Mucosa of descending colon (tissue), 3 donors: ENCODE data around the gene LDHA. TPM values are rescaled to one million over a fixed set of nuclear protein-coding genes. Genes with fewer than 3 reads are reported as not detected.

ENCODE experiments used
- ATAC-seq: fragments of 200-7000 bp; cut with Tn5 transposase; one replicate; pipeline ENCODE4 v1.9.1; 2020; ENCODE audit warnings: mild to moderate bottlenecking, moderate library complexity
- DNase-seq, 3 donors: peaks; one replicate each; pipeline ENCODE4 v3.0.0-alpha.2; 2020
- H3K36me3 ChIP-seq: fragments of 200-600 bp; one replicate; pipeline ENCODE4 v1.8.0; 2021; ENCODE audit warnings: low read depth, mild to moderate bottlenecking
- H3K4me1 ChIP-seq: fragments of 200-600 bp; one replicate; pipeline ENCODE4 v1.8.0; 2021; ENCODE audit warnings: low read depth, mild to moderate bottlenecking
- H3K4me3 ChIP-seq: fragments of 200-600 bp; one replicate; pipeline ENCODE4 v1.8.0; 2021; ENCODE audit warnings: mild to moderate bottlenecking
- H3K9me3 ChIP-seq: fragments of 200-600 bp; one replicate; pipeline ENCODE4 v1.8.0; 2021; ENCODE audit warnings: mild to moderate bottlenecking
- intact Hi-C, 2 donors: fragments of 100-400 bp; cut with DNase I in 1 of 2; cut with micrococcal nuclease in 1 of 2; formaldehyde crosslinking; loops; one replicate each; pipeline versions ENCODE4 v1.11.0 to v1.11.1; 2022; cut with DNase I, micrococcal nuclease
- total RNA-seq, 3 donors: library from RNA; stranded (reverse); fragmentation: NEBNext Ultra II Directional in 2 of 3; extraction: Animal tissue kit (Norgen Biotek cat#: 25700) in 2 of 3; gene quantifications; one replicate each; pipeline versions ENCODE4 v1.2.1 to v1.2.4, GENCODE V29; 2021 to 2023
- TF ChIP-seq, protein P1 (sequence below): fragments of 200-600 bp; IDR thresholded peaks from one replicate; pipeline ENCODE4 v1.8.0; 2022; ENCODE audit warnings: antibody characterized with exemption, mild to moderate bottlenecking
- donor health status: DM: no; HTN: no; CAD: no; lungs with moderate emphysema.
- donor health status: DM: no; HTN: no; CAD: no.
- donor health status: DM: no; HTN: yes; CAD: no.

The LDHA gene
- total RNA-seq, 3 donors from 2014 or later = 453 to 504 (median 462) TPM

DNA sequence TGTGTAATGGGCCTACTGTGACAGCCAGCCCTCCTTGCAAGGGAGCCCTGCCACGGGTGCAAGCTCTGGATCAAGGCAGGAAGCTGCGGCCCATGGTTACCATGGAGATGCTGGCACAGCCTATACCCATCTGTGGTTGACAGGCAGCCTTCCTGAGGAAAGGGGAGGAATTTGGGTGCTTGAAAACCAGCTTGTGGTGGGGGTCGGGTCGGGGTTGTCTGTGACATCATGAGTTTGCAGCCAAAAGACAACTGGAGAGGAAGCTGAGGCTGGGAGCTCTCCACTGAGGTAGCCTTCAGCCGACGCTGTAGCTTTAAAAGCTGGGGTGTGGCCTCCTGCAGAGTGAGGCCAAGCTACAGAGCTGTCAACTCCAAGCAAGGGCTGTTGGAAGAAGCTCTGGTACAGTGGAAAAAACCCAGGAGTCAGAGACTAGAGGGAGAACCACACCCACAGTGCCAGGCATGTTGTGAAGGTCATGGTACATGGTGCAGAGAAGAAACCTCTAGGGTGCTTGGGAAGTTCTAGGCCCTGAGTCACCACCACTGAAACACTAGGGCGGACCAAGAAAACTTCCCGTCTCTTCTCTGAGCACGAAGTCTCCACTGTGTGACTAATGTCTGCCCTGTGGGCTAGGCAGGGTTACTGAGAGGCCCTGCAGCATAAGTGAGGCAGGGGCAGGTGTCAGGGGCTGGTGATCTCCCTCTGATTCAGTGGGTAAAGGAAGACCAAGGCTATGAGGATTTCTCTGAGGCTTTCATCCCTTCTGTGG is 10.8 kb upstream of the LDHA start:
- no peak overlapping the region for H3K4me3 ChIP-seq
- TF ChIP-seq, protein P1, sequence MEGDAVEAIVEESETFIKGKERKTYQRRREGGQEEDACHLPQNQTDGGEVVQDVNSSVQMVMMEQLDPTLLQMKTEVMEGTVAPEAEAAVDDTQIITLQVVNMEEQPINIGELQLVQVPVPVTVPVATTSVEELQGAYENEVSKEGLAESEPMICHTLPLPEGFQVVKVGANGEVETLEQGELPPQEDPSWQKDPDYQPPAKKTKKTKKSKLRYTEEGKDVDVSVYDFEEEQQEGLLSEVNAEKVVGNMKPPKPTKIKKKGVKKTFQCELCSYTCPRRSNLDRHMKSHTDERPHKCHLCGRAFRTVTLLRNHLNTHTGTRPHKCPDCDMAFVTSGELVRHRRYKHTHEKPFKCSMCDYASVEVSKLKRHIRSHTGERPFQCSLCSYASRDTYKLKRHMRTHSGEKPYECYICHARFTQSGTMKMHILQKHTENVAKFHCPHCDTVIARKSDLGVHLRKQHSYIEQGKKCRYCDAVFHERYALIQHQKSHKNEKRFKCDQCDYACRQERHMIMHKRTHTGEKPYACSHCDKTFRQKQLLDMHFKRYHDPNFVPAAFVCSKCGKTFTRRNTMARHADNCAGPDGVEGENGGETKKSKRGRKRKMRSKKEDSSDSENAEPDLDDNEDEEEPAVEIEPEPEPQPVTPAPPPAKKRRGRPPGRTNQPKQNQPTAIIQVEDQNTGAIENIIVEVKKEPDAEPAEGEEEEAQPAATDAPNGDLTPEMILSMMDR = no peak
- ATAC-seq = peak; percentile 90
- H3K36me3 ChIP-seq = no peaks in the 10 kb centered on the region
- intact Hi-C loops = no loop called here
- H3K4me1 ChIP-seq = peaks cover 29% of the 10 kb centered on the region
- H3K9me3 ChIP-seq = no peaks in the 10 kb centered on the region
- DNase-seq = peak; percentile 74 to 84 (median 82)

DNA sequence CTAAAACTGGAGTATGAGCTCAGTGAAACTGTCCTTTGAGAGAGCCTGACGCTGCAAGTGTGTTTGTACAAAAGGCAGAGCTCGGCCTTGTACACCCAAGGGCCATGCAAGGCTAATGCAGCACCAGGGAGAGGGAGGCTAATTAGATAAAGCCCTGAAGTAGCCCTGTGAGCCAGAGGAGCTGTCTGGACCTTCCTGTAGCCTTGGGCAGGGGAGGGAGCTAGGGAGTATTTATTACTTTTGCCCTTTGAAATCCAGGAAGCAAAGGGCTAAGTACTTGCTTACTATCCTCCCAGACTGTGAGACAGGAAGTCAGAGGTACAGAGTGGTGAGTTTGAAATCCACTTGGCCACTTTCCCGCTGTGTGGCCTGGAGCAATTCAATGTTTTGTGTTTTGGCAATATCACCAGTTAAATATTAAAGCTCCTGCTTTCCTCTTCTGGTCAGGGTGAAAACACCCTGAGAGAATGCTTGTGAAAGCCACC is 10.2 kb upstream of the LDHA start:
- DNase-seq = peak in 2 of 3 donors; percentile 70 to 90
- TF ChIP-seq, protein P1 = no peak
- Histone ChIP-seq H3K9me3 (no peaks in the 10 kb centered on the region), H3K4me1 (peaks cover 29% of the 10 kb centered on the region), H3K36me3 (no peaks in the 10 kb centered on the region), H3K4me3 (no peak overlapping the region)
- peak; percentile 91 for ATAC-seq
- intact Hi-C loops = no loop called here

DNA sequence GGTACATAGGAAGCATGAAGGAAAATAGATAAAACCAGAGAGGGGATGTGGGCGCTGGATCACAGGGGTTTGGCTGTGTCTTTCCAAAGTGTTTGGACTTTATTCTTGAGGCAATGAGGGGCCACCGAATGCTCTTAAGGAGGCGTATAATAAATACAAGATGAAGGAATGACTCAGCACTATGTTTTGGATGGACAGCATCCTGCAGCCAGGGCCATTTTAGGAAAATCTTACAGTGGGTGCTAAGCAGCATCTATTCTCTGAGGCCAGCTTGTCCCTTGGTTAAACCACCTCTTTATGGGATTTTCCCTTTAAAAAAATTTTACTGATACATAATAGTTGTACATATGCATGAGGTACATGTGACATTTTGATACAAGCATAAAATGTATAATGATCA is 4.3 kb upstream of the LDHA start:
- ATAC-seq (no peak), DNase-seq (no peak)
- Histone ChIP-seq H3K36me3 (no peaks in the 10 kb centered on the region), H3K9me3 (no peaks in the 10 kb centered on the region), H3K4me3 (no peak overlapping the region), H3K4me1 (peaks cover 10% of the 10 kb centered on the region)
- TF ChIP-seq, protein P1 = no peak
- intact Hi-C loops = no loop called here

DNA sequence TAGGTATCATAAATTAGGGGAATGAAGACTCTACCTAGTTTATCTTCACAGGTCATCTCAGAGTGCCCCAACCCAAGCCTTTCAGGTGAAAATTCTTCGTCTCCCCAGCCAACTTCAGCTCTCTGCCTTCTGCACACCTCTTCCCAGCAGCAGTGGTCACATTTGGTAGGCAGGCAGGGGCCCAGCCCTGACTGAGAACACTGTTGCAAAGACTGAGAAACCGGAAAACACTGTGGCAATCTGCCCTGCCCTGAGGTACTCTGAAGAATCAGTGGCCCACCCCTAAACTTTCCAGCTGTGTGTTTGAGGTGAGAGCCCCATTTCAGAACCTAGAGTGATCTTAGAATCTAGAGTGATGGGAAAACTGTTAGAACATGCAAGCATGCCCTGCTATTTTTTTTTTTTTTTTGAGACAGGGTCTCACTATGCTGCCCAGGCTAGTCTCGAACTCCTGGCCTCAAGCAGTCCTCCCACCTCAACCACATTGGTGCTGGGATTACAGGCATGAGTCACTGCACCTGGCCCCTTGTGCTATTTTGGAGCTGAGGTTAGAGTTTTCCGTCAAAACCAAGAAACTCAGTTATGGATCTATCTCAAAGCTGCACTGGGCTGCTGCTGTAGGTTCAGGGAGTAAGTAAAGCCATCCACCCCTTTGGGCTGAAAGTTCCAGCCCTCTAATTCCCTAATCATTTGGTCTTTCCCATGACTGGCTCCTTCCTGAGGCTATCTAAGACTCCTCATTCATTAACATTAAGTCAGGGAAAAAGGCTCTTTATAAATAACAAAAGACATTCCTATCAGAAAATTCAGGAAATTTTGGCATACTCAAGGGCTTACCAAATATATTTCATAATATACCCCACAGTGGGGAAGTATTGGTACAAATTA is 1.7 kb upstream of the LDHA start:
- ATAC-seq = no peak
- peaks cover 7% of the 10 kb centered on the region for H3K4me1 ChIP-seq
- no peak overlapping the region for H3K4me3 ChIP-seq
- H3K9me3 ChIP-seq = no peaks in the 10 kb centered on the region
- intact Hi-C loops = no loop called here
- DNase-seq = no peak
- TF ChIP-seq, protein P1 = no peak
- peaks cover 2% of the 10 kb centered on the region for H3K36me3 ChIP-seq

DNA sequence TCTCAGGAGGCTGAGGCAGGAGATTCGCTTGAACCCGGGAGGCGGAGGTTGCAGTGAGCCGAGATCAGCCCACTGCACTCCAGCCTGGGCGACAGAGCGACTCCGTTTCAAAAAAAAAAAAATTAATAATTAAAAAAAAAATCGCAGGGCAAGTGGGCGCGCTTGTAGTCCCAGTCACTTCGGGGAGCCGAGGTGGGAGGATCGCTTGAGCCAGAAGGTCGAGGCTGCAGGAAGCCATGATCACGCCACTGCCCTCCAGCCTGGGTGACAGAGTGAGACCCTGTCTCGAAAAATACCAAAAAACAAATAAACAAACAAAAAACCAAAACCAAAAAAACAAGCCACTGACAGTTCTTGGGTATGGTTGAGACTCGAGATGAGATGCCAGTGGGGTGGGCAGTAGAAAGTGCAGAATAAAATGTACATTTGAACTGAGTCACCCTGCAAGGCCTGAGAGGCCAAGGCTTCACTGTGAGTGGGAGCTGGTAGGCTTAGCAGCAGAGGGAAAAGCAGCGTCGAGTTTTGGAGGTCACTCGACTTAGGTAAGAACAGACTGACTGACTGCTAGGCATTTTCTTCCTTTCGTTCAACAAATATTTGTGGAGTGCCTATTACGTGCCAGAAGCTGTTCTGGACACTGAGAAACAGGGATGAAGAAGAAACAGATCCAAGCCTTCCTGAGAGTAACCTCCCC is 635 bp upstream of the LDHA start:
- Histone ChIP-seq H3K36me3 (peaks cover 5% of the 10 kb centered on the region), H3K9me3 (no peaks in the 10 kb centered on the region), H3K4me3 (no peak overlapping the region), H3K4me1 (peaks cover 7% of the 10 kb centered on the region)
- intact Hi-C loops = no loop called here
- TF ChIP-seq, protein P1 = no peak
- ATAC-seq = no peak
- peak in 1 of 3 donors; percentile 36 for DNase-seq
